Kidney capillary endothelial cell (primary cell): Measurements from ENCODE around the gene HOXA10.

ENCODE experiments used
- DNase-seq: peaks from one replicate; pipeline ENCODE4 v3.0.0-alpha.2; 2018; ENCODE audit warnings: low spot score

The HOXA10 gene

DNA sequence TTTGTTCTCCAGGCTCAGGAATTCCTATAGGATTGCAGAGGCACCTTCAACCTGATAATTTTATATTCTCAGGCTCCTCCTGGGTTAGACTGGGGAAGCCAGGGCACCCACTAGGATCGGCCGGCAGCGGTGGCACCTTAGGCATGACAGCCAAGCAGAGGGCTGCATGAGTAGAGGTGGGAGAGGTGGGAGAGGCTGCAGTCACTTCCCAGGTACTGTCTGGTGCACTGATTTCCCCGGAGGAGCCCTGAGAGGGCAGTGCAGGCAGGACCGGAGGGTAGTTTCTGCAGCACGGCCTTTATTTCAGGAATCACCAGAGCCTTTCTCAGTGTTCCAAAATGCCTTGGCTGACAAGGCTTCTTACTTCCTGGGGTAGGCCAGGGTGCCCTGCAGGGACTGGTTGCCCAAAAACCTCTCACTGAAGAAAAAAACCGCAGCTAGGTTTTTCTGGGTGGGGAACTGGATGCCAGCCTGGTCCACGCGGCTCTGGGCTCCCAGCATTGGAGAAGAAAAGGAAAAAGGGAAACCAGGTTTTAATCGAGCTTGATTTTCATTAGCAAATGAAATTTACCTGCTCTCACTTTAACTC, 29.3 kb upstream of the HOXA10 start:
- DNase-seq, result no peak

DNA sequence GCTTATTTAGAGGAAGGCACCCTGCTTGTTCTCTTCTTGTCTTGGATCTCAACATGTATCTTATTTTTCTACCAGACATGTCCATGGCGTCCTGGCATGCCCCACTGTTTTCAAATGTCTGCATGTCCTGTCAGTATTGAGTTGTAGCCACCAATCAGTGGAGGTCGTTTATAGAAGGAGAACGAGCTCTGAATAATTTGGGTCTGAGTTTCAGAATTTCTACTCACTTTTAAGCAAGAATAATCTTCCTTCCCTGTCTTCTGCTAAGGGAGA, 28.7 kb upstream of the HOXA10 start:
- no peak for DNase-seq

DNA sequence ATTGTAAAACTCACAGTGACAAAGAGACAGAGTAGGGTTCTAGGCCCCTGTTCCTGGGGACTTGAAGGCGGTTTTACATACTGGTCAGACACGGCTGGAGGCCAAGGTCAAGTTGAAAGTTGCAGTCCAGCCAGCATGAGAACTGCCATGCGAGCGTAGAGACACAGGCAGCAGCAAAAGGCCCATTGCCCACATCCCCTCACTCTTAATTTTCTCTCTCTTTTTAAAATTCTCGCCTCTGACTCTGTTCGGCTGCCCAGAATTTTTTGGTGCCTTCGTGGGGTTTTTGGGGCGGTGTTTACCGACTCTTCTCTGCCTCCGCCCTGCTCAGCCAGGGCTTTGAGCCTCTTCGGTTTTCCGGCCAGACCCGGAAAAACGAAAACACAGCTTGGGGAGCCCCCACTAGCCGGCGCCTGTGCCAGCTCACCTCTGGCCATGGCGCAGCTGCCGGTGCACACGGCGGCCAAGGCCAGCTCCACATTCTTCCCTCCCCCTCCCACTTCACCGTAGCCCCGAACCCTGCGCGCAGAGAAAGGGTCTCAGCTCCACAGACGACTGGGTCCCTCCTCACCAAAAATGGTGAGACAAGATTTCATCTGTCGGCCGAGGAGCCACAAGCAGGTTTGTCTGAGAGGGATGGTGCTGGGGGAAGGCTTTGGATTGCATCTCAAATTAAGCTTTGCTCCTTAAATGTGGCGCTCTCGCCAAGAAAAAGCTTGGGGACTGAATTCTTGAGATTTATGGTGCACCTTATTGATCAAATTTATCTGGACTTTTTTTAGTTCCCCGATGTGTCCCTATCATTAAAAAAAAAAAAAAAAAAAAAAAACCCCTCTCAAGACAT, 28.1 kb upstream of the HOXA10 start:
- DNase-seq, result no peak

DNA sequence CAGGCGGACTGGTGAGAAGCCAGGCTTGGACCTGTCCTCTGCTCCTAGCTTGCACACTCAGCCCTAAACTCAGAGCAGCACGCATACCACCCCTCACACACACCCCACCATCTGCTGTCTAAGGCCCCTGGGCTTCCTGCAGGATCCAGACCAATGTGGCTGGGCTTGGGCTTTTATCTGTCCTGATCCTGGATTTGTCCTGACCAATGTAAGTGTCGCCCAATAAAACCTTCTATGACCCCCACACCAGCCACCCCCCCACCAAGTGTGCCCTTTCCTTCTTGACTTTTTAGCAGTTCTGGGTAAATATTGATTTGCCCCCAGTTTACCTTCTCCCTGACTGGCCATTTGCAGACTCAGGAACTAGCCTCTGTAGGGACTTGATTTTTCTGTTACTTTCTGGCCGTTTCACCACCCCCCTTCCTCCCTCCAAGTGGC, 27.5 kb upstream of the HOXA10 start:
- DNase-seq, result no peak

DNA sequence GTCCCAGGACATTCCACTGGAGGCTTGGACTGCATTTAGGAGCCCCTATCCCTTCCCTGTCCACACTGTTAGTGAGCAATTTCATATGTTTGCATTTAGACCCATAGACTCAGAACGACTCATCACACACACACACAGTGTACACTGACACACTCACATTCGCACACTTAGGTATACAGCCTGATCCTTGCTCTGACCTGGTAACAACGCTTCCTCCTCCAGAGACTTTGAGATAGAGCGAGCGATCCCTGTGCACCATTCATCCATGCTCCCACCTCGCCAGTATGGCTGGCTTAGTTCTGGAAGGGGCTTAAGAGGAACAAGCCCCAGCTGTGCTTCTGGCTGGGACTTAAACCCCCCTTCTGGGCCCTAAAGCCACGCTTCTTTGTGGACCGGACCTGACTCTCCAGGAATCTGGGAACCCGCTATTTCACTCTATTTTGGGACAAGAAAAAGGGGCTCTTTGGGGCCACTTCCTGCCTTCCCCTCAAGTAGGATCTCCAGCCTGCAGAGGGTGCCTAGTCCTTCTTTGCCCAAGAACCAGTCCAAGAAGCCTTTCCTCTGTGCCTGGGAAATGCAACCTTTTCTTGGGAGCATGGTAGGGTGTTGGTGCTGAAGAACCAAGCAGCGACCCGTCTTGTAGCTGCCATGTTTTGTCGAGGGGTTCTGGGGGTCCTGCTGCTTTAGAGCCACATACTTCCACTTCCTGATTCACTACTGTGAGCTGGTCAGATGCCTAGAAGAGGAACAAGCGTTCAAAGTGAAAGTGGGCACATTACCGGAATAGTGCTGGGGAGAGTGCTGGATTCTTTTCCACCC, 26.9 kb upstream of the HOXA10 start:
- no peak for DNase-seq

DNA sequence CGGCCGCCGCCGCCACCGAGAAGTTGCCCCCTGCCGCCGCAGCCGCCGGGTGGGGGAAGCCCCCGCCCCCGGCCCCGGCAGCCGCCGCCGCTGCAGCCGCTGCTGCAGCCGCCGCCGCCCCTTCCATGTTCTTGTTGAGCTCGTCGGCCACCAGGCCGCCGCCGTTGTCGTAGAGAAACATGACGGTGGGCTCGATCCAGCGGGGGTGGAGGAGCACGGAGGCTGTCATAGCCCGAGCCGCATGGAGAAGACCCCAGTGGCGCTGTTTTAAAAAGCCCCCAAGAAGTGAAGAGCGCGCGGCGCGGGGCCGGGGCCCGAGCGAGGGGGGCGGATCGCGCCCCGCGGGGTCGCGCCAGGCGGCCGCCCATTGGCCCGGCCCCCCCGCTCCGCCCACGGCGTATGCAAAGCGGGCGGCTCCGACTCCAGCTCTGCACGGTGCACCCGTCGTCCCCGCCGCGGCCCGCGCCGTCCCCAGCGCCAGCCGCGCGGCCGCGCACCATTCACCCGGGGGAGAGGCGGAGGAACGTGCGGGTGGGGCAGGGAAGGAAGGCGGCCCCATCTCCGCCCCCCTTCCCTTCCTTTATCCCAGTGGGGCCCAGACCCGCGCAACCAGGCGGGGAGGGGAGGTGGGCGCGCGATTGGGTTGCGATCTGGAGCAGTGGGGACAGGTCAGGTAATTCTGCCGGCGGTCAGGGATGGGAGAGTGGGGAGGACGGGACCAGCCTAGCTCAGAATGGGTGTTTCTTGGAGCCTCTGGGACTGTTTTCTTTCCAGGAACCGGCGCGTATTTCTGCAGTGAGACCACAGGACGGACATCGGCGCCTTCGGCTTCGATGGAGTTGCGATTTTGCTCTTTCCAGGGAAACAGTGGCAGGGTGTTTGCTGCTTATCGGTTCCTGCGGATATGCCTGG, 26.0 kb upstream of the HOXA10 start, which contains the start of gene HOXA13:
Gene HOXA13, minus strand, starts transcription at position 243 of the 912 bp plus-strand sequence. Its CDS starts 14 bp downstream, at position 229.
- DNase-seq, result no peak

- no peak for DNase-seq
Measured at GRCh38 chr7:27198871-27199801, 25.0 kb upstream of the HOXA10 start.

DNA sequence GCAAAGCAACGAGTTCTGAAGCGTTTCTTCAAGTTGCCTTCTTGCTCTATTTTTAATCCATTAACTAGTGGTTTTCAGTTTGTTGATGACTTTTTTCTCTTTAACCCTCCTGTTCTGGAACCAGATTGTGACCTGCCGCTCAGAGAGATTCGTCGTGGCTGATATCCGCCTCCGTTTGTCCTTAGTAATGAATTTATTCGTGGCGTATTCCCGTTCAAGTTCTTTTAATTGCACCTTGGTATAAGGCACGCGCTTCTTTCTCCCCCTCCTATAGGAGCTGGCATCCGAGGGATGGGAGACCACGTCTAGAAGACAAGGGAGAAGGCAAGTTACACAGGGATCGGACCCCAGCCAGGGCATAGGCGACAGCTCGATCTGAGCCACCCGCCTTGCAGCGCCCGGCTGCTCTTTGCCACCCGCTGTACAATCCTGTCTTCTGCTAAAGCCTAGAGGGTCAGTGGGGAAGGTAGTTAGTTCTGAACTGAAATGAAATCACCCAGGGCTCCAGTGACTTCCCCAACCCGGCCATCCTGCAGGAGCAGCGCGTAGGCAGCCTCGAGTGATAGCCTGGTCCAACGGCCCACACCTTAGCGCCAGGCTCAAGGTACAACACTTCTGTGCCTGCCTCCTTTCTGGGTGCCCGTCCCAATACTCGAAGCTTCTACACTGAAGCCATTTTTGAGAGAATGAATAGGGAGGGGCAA, 24.2 kb upstream of the HOXA10 start:
- DNase-seq, result no peak

GRCh38 chr7:27197137-27198042, 23.3 kb upstream of the HOXA10 start:
- DNase-seq, result no peak

DNA sequence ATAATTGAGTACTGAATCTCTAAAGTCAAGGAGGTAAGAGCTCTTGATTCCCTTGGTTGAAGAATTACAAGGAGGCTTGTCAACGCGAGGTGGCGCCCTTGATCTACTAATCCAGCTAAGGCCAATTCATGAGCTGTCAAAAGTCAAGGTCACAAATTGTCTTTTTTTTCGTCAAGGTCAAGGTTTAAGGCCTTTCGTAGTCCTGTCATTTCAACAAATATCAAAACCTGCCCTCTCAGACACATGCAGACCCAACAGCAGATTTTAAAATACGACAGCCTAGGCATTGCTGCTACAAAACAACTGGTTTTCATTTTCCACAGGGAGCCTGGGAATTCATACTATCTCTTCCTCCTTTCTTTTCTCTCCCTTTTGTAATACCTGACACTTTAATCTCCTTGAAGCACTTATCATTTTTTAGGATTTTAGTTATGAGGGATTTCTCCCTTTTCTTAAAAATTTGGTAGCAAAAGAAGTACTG, 22.2 kb upstream of the HOXA10 start:
- DNase-seq, result peak; percentile 77

GRCh38 chr7:27194686-27195379, 20.7 kb upstream of the HOXA10 start:
- DNase-seq, result no peak

- no peak for DNase-seq
Measured at GRCh38 chr7:27194002-27194352, 19.9 kb upstream of the HOXA10 start.

DNA sequence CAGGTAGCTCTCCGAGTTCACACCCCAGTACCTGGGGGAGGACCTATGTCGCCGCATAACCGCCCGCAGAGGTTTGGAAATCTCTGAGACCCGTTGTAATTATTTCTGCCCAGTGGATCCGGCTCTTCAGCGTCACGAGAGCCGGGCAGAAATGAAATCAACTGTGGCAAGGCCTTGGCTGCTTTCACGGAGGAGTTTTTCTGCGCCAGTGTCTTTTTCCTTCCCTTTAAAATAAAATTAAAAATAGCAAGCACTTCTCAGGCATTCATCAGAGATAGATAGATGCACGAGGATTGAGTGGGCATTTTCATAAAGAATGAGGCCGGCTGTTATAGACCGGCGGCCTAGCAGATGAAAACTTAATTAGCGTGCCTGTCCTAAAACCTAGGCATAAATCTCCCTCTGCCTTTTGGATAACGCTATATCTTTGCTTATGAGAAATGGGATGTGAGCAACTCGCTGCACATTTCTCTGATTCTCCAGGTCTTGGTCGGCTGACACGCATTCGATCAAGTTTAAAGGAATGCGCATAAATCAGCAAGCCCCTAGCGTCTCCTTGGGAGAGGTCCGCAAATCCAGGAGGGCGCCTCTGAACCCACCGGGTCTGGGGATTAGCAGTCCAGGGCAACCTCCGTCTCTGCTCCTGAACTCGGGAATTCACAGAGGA, 19.3 kb upstream of the HOXA10 start:
- no peak for DNase-seq

DNA sequence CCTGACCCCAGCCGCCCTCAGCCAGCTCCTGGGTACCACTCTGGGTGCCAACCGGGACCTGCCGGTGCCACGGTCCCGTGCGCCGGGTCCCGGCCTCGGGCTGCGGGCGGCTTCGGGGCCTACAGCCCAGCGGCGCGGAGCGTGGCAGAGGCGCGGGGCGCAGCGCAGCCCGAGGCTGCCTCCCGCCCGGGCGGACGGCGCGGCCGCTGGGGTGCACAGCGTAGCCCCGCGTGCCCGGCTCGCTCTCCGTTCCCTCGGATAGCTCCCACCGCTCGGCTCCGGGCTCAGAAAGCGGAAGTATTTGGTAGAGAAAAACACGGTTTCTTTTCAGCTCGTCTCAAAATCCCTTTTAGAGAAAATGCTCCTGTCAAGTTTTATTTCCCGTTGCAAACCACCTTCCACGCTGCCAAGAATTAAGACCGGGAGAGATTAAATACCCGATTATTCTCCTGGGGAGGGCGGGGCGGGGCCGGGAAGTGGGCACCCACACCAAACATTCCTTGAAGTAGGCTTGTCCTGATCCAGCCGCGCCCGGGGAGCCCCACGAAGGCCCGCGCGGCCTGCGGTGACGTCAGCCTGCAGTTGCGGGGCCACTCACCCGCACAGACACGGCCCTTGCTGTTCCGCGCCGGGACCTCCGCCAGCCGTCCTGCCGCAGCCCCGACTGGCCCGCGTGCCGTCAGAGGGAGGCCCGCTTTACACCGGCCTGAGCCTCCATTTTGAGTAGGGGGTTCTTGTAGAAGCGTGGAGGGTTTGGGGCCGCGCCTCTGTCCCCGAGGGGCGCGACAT, 18.6 kb upstream of the HOXA10 start:
- DNase-seq, result no peak

DNA sequence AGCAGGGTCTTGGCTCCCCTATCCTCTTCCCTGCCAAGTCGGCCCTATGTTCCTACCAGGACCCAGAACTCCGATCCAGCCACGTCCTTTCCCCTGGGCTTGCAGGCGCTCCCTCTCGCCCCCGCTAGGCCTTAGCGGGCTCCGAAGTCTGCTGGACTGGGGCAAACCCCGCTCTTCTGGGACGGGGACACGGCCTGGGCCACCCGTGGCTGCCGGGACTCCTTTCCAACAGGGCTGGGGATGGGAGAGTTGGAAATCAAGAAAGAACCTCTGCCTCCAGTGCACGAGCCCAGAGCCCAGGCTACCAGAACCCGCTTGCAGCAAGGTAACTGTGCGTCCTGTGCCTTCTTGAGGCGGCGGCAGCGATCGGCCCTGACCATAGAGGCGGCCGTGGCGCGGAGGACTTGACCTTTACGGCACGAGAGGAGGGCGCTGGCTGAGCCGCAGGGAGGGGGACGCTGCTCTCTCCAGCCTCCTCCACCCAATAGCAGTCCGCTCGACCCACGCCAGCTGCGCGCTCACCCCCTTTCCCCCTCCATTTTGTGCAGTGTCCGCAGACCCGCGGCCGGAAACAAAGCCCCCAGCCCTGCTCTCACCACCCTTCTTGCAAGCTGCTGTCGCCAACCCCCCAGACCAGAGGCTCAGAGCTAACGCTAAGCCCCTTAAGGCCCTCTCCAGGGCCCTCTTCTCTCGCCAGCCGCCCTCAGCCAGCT, 17.9 kb upstream of the HOXA10 start:
- DNase-seq, result no peak

- DNase-seq, result no peak
Measured at GRCh38 chr7:27191161-27191731, 17.1 kb upstream of the HOXA10 start.
